ENCODE data around the gene POM121L2.

DNA sequence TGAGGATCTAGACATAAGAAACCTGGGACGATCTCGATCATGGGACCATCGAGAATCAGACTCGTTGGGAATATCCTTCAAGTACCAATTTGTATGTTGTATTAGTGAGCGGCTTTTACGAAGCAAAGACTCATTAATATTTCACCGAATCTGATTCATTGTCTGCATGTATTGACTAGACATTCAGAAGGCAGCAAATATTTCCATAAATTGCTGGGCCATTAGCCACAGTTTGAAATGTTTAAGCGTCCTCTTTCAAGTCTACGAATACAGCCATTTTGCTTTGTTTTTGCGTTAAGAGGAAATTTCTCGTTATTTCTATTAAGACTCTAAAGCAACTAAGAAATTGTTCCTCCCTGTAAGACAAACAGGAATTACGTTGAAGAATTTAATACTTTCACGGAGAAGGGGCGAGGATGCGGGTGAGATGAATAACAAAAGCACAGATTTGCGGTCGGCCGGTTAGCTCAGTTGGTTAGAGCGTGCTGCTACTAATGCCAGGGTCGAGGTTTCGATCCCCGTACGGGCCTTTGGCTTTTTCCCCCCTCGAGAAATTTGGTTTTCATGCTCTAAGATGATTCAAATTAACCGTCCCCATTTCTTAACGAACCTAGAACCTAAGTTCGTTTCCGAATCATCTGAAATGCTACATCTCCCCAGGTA is 18.5 kb downstream of the POM121L2 start:
- TF ChIP-seq POLR2A (IDR thresholded peaks at IDR 0.05; ENCODE audit: low read length) (no peak), GATA1 (IDR thresholded peaks at IDR 0.05; ENCODE audit: low read depth, low read length) (no peak)
